ENCODE measurements around the gene PPP1R2C. TPM values are rescaled to one million over a fixed set of nuclear protein-coding genes. Genes with fewer than 3 reads are reported as not detected.

PPP1R2C gene
- total RNA-seq, 1 donor from 2014 or later, result not detected

DNA sequence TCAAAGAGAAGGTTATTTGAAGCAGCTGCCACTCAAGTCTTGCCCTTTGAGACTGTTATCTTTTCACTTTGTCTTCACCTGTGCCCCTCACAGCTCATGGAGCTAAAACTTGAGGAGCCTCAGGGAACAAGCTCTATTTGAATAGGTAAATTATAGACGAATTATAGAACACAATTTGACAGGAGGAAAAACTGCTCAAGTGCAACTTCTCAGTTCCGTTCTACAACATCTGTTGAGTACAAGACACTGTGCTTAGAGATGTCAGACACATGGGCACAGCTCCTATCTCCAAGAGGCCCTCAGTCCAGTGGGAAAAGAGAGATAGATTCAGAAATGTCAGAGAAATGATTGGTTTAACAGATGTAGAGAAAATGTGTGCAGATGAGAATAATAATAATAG, 5.1 kb downstream of the PPP1R2C start:
- DNase-seq (ENCODE audit: low read depth), result no peak
- H3K4me3 ChIP-seq (ENCODE audit: low read depth, low read length), result no peak overlapping the region
- TF ChIP-seq, protein P1, sequence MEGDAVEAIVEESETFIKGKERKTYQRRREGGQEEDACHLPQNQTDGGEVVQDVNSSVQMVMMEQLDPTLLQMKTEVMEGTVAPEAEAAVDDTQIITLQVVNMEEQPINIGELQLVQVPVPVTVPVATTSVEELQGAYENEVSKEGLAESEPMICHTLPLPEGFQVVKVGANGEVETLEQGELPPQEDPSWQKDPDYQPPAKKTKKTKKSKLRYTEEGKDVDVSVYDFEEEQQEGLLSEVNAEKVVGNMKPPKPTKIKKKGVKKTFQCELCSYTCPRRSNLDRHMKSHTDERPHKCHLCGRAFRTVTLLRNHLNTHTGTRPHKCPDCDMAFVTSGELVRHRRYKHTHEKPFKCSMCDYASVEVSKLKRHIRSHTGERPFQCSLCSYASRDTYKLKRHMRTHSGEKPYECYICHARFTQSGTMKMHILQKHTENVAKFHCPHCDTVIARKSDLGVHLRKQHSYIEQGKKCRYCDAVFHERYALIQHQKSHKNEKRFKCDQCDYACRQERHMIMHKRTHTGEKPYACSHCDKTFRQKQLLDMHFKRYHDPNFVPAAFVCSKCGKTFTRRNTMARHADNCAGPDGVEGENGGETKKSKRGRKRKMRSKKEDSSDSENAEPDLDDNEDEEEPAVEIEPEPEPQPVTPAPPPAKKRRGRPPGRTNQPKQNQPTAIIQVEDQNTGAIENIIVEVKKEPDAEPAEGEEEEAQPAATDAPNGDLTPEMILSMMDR (conservative IDR thresholded peaks at IDR 0.05; ENCODE audit: low read depth, low read length), result no peak

DNA sequence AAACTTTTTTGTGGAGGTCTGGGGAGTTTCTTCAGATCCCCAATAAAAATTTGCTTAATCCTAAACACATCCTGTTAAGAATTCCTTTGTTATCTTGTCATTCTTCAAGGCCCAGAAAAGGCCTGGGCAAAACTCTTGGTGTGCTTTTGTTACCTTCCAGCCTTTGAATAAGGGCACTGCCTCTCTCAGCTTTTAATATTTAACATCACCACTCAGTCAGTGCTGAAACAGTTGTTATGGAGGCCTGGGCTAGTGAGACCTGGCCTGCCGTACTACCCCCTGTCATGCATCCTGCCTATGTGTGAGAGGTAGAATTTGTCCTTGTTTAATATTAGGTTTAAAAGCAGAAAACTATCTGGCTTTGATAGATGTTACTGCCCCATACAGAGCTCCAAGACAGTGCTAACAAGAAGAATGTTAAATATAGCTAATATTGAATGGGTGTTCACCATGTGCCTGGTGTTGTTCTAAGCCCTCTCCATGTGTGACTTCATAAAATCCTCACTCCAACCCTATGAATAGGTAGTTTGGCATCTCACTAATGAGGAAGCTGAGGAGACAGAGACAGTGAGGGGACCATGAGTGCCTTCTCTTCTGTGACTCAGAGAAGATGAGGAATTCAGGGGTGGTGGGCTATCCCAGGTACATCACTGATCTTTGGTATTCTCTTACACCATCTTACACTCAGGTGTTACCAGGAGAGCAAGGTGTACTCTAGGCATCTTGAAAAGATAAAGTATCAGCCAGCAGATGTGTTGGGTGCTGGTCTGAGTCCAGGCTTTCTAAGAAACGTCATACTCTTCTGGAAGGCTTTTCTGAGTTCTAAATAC, 6.2 kb downstream of the PPP1R2C start:
- DNase-seq (ENCODE audit: low read depth), result no peak
- no peak overlapping the region for H3K4me3 ChIP-seq (ENCODE audit: low read depth, low read length)
- TF ChIP-seq, protein P1 (conservative IDR thresholded peaks at IDR 0.05; ENCODE audit: low read depth, low read length), result no peak

DNA sequence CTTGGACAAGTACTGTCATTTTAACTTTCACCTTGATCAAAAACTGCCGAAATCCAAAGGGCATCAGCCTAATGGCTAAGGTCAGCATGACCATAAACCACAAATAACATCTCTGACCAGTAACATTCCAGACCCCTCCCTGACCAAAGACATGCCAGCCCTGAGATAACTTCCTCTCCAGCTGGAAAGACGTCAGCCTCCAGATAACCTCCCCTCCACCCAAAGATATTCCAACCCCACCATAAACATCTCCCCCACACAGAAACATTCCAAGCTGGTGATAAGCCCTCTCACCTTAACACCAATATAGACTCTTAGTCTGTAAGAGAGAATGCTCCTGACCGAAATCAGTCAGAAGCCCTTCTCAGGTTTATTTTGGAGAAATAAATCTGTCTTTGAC, 7.4 kb downstream of the PPP1R2C start:
- no peak for DNase-seq (ENCODE audit: low read depth)
- TF ChIP-seq, protein P1 (conservative IDR thresholded peaks at IDR 0.05; ENCODE audit: low read depth, low read length), result no peak
- H3K4me3 ChIP-seq (ENCODE audit: low read depth, low read length), result no peak overlapping the region

DNA sequence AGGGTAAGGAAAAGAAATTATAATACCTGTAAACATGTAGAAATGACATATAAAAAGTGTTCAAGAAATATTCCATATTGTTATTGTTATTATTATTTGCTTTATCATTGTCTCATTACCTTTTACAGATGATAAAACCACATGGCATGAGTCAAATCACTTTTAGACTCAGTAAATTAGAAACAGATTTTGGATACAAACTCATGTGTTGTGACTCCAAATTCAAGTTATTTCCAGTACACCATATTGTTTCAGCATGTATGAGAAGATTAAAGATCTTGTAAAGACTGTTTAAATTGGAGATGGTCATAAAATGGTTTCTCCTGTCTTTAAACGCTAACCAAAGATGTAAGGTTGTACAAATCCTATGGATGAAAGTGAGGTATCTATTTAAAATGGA, 18.1 kb downstream of the PPP1R2C start:
- TF ChIP-seq, protein P1 (conservative IDR thresholded peaks at IDR 0.05; ENCODE audit: low read depth, low read length), result no peak
- DNase-seq (ENCODE audit: low read depth), result no peak
- no peak overlapping the region for H3K4me3 ChIP-seq (ENCODE audit: low read depth, low read length)

DNA sequence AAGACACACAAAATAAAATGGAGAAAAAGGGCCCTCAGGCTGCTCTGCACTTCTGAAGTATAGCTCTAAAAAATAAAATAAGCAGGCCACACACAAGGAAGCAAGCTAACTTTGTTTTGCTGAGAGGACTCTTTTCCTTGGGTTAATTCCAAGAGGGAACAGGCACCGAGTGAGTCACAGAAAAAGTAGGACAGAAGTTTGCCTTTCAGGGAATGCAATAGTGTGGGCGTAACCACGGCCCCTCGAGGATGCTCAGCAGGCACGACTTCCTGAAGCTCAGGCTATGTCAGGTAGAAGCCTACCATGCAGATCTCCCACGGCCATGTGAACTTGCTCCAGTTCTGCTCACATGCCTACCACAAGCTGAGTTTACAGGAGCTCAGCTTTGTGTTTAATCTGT, 22.1 kb downstream of the PPP1R2C start:
- DNase-seq (ENCODE audit: low read depth), result peak; percentile 22
- TF ChIP-seq, protein P1 (conservative IDR thresholded peaks at IDR 0.05; ENCODE audit: low read depth, low read length), result no peak

DNA sequence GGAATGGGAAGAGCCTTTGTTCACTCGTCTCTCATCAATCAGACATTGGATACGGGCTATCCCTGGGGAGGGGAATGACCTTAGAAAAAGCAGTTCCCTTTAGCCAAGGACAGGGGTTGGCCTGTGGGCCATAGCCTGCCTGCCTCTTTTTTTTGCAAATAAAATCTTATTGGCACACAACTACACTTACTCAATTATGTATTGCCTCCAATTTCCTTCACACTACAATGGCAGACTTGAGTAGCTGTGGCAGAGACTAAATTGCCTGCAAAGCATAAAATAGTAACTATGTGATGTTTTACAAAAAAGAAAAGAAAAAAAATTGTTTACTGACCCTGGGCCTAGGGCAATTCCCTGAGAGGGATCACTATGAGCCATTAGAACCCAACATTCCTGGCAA, 23.4 kb downstream of the PPP1R2C start:
- no peak for DNase-seq (ENCODE audit: low read depth)
- no peak overlapping the region for H3K4me3 ChIP-seq (ENCODE audit: low read depth, low read length)
- TF ChIP-seq, protein P1 (conservative IDR thresholded peaks at IDR 0.05; ENCODE audit: low read depth, low read length), result no peak

More for the DNA sequence above, 22.1 kb downstream of the PPP1R2C start:
- no peak overlapping the region for H3K4me3 ChIP-seq (ENCODE audit: low read depth, low read length)

DNA sequence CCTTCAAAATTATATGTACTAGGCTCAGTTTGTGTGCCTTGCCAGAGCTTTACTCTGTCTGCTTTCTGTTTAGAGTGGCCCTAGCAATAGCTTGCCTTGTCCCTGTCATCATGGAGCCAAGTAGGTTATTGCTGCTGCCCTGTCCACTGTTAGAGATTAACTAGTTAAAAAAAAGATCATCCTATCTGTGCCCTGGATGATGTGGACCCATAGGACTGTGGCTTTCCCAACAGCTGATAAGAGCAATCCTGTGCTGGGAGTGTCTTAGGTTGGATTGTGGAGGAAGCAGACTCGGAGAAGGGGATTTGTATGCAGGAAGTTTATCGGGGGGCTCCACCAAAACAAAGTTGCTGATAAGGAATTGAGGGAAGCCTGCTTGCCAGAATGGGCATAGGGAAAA, 23.8 kb downstream of the PPP1R2C start:
- H3K4me3 ChIP-seq (ENCODE audit: low read depth, low read length), result no peak overlapping the region
- TF ChIP-seq, protein P1 (conservative IDR thresholded peaks at IDR 0.05; ENCODE audit: low read depth, low read length), result no peak
- no peak for DNase-seq (ENCODE audit: low read depth)
